ENCODE results near the gene CDK5.

The CDK5 gene

GRCh38 chr7:151057506-151057988 lies at the start of gene CDK5:
Gene CDK5 (minus strand): TSS chr7:151057897. CDS start chr7:151057848, 49 bp downstream.
- DNase-seq (ENCODE audit: low read depth in 2 of 2) = no peak

GRCh38 chr7:151104411-151105235 lies 46.9 kb upstream of the CDK5 start:
- no peak for DNase-seq (ENCODE audit: low read depth in 2 of 2)

GRCh38 chr7:151103973-151104372 lies 46.3 kb upstream of the CDK5 start:
- DNase-seq (ENCODE audit: low read depth in 2 of 2) = no peak

GRCh38 chr7:151102991-151103390 lies 45.3 kb upstream of the CDK5 start:
- DNase-seq (ENCODE audit: low read depth in 2 of 2) = no peak

GRCh38 chr7:151101621-151102396 lies 44.1 kb upstream of the CDK5 start:
- DNase-seq (ENCODE audit: low read depth in 2 of 2) = no peak

GRCh38 chr7:151100921-151101320 lies 43.2 kb upstream of the CDK5 start:
- DNase-seq (ENCODE audit: low read depth in 2 of 2) = no peak

GRCh38 chr7:151099486-151100211 lies 42.0 kb upstream of the CDK5 start:
- DNase-seq (ENCODE audit: low read depth in 2 of 2) = no peak

GRCh38 chr7:151095828-151096475 lies 38.3 kb upstream of the CDK5 start:
- no peak for DNase-seq (ENCODE audit: low read depth in 2 of 2)

- no peak for DNase-seq (ENCODE audit: low read depth in 2 of 2)
Observed at GRCh38 chr7:151095123-151095797, 37.6 kb upstream of the CDK5 start.

GRCh38 chr7:151094675-151095074 lies 37.0 kb upstream of the CDK5 start:
- no peak for DNase-seq (ENCODE audit: low read depth in 2 of 2)

GRCh38 chr7:151093748-151094147 lies 36.1 kb upstream of the CDK5 start:
- no peak for DNase-seq (ENCODE audit: low read depth in 2 of 2)

- DNase-seq (ENCODE audit: low read depth in 2 of 2) = no peak
Observed at GRCh38 chr7:151091988-151092387, 34.3 kb upstream of the CDK5 start.

- DNase-seq (ENCODE audit: low read depth in 2 of 2) = no peak
Observed at GRCh38 chr7:151091431-151091830, 33.7 kb upstream of the CDK5 start.

GRCh38 chr7:151091003-151091402 lies 33.3 kb upstream of the CDK5 start:
- DNase-seq (ENCODE audit: low read depth in 2 of 2) = no peak

- DNase-seq (ENCODE audit: low read depth in 2 of 2) = no peak
Observed at GRCh38 chr7:151089893-151090730, 32.4 kb upstream of the CDK5 start.

- no peak for DNase-seq (ENCODE audit: low read depth in 2 of 2)
Observed at GRCh38 chr7:151088856-151089699, 31.4 kb upstream of the CDK5 start.

GRCh38 chr7:151088019-151088855 lies 30.5 kb upstream of the CDK5 start:
- no peak for DNase-seq (ENCODE audit: low read depth in 2 of 2)
